Neural progenitor cell (in vitro differentiated cells): ENCODE results near the gene GLOD4. TPM values are rescaled to one million over a fixed set of nuclear protein-coding genes. Genes with fewer than 3 reads are reported as not detected.
"Not testable (repeated sequence)": the region's sequence is repeated elsewhere in the genome, so short reads cannot be mapped to it uniquely, and the experiment has no call there.

Experiments used
- DNase-seq: peaks from one replicate; pipeline ENCODE4 v3.0.0-alpha.2; 2016; ENCODE audit warnings: low spot score
- H2AFZ ChIP-seq: fragments of 200-600 bp; sonication (generic); replicated peaks from 2 replicates; pipeline ENCODE4 v1.6.1; 2016; ENCODE audit warnings: antibody characterized with exemption
- H3F3A ChIP-seq: fragments of 200-600 bp; sonication (generic); 2 replicates; pipeline ENCODE4 v1.6.1; 2016; ENCODE audit warnings: antibody characterized with exemption, low read depth
- H3K27ac ChIP-seq: fragments of 200-600 bp; sonication (generic); 2 replicates; pipeline ENCODE4 v1.5.1; 2016; ENCODE audit warnings: mild to moderate bottlenecking
- H3K27me3 ChIP-seq: fragments of 200-600 bp; sonication (generic); 2 replicates; pipeline ENCODE4 v1.6.1; 2016; ENCODE audit warnings: mild to moderate bottlenecking, moderate library complexity
- H3K36me3 ChIP-seq: fragments of 200-600 bp; sonication (generic); 2 replicates; pipeline ENCODE4 v1.5.1; 2016
- H3K4me1 ChIP-seq: fragments of 200-600 bp; sonication (generic); 2 replicates; pipeline ENCODE4 v1.6.1; 2016; ENCODE audit warnings: mixed run types
- H3K4me2 ChIP-seq: fragments of 200-600 bp; sonication (generic); 2 replicates; pipeline ENCODE4 v1.6.1; 2016
- H3K4me3 ChIP-seq: fragments of 200-600 bp; sonication (generic); 2 replicates; pipeline ENCODE4 v1.5.1; 2016
- H3K79me2 ChIP-seq: fragments of 200-600 bp; sonication (generic); 2 replicates; pipeline ENCODE4 v1.6.1; 2016; ENCODE audit warnings: low read depth
- H3K9ac ChIP-seq: fragments of 200-600 bp; sonication (generic); 2 replicates; pipeline ENCODE4 v1.6.1; 2016
- H3K9me3 ChIP-seq: fragments of 200-600 bp; sonication (generic); 2 replicates; pipeline ENCODE4 v1.5.1; 2016; ENCODE audit warnings: low read depth
- H4K20me1 ChIP-seq: fragments of 200-600 bp; sonication (generic); 2 replicates; pipeline ENCODE4 v1.6.1; 2016; ENCODE audit warnings: low read depth
- H3K27ac Mint-ChIP-seq: 3 replicates; pipeline ENCODE4 v1.8.0; 2021; ENCODE audit warnings: mixed read lengths
- H3K27me3 Mint-ChIP-seq: 2 replicates; pipeline ENCODE4 v1.8.0; 2022; ENCODE audit warnings: low read depth, mild to moderate bottlenecking, inconsistent platforms, moderate library complexity, mixed read lengths; ENCODE audit not compliant: insufficient read depth
- H3K36me3 Mint-ChIP-seq: 3 replicates; pipeline ENCODE4 v1.8.0; 2021; ENCODE audit warnings: mixed read lengths
- H3K4me1 Mint-ChIP-seq: 3 replicates; pipeline ENCODE4 v1.8.0; 2021; ENCODE audit warnings: mixed read lengths
- H3K4me3 Mint-ChIP-seq: 3 replicates; pipeline ENCODE4 v1.8.0; 2021; ENCODE audit warnings: mild to moderate bottlenecking, moderate library complexity, mixed read lengths
- H3K9me3 Mint-ChIP-seq: 3 replicates; pipeline ENCODE4 v1.8.0; 2020; ENCODE audit warnings: mixed read lengths
- CTCF ChIP-seq: fragments of 200-600 bp; sonication (generic); IDR thresholded peaks from 2 replicates; pipeline ENCODE4 v1.5.1; 2017; ENCODE audit warnings: antibody characterized with exemption, mild to moderate bottlenecking
- EZH2 ChIP-seq: fragments of 200-600 bp; sonication (generic); IDR thresholded peaks from 2 replicates; pipeline ENCODE4 v1.6.1; 2017; ENCODE audit warnings: antibody characterized with exemption, mild to moderate bottlenecking, moderate library complexity
- EZH2phosphoT487 ChIP-seq: fragments of 200-600 bp; sonication (generic); IDR thresholded peaks from 2 replicates; pipeline ENCODE4 v1.6.1; 2017; ENCODE audit warnings: antibody characterized with exemption
- total RNA-seq: library from RNA; depleted of rRNA; stranded (reverse); fragments of >200 nt; gene quantifications from 2 replicates; pipeline ENCODE4 v1.2.3, GENCODE V29; 2015; ENCODE audit warnings: low replicate concordance

GLOD4 gene
- total RNA-seq, 1 donor from 2014 or later: 309 TPM

GRCh38 chr17:791829-792228 lies 9.7 kb upstream of the GLOD4 start:
- Histone ChIP-seq H4K20me1 (no peaks in the 10 kb centered on the region), H3K4me3 (no peak overlapping the region), H2AFZ (no peak overlapping the region), H3K4me1 (peaks cover 6% of the 10 kb centered on the region), H3K36me3 (no peaks in the 10 kb centered on the region), H3K27me3 (no peaks in the 10 kb centered on the region), H3K27ac (no peak overlapping the region), H3K9ac (no peak overlapping the region), H3K9me3 (no peaks in the 10 kb centered on the region), H3F3A (peaks cover 12% of the 10 kb centered on the region), H3K4me2 (no peak overlapping the region), H3K79me2 (no peaks in the 10 kb centered on the region)
- peaks cover 28% of the 10 kb centered on the region for H3K4me1 Mint-ChIP-seq
- H3K27me3 Mint-ChIP-seq: peaks cover 8% of the 10 kb centered on the region
- peaks cover 23% of the 10 kb centered on the region for H3K36me3 Mint-ChIP-seq
- no peak overlapping the region for H3K4me3 Mint-ChIP-seq
- no peaks in the 10 kb centered on the region for H3K9me3 Mint-ChIP-seq
- DNase-seq: no peak
- no peak overlapping the region for H3K27ac Mint-ChIP-seq
- no peak for TF ChIP-seq CTCF
- no peak for TF ChIP-seq EZH2
- TF ChIP-seq EZH2phosphoT487: no peak

GRCh38 chr17:790874-791247 lies 8.8 kb upstream of the GLOD4 start:
- not testable (repeated sequence) for H2AFZ ChIP-seq, DNase-seq
- H3K36me3 Mint-ChIP-seq: peaks cover 20% of the 10 kb centered on the region

GRCh38 chr17:789931-790873 lies 8.1 kb upstream of the GLOD4 start:
- not testable (repeated sequence) for H3K4me3 ChIP-seq, DNase-seq
- peaks cover 20% of the 10 kb centered on the region for H3K36me3 Mint-ChIP-seq

More at GRCh38 chr17:790874-791247, 8.8 kb upstream of the GLOD4 start:
- peaks cover 28% of the 10 kb centered on the region for H3K4me1 Mint-ChIP-seq
- H3K4me3 Mint-ChIP-seq, H3K27me3 Mint-ChIP-seq, H3K4me2 ChIP-seq, H4K20me1 ChIP-seq, H3K4me1 ChIP-seq, H3K9me3 Mint-ChIP-seq, H3K27ac ChIP-seq, H3K9ac ChIP-seq, H3K27ac Mint-ChIP-seq, H3K9me3 ChIP-seq, H3K36me3 ChIP-seq, H3K27me3 ChIP-seq, H3K4me3 ChIP-seq, H3K79me2 ChIP-seq: not testable (repeated sequence)
- H3F3A ChIP-seq: peaks cover 12% of the 10 kb centered on the region

GRCh38 chr17:789160-789840 lies 7.2 kb upstream of the GLOD4 start:
- DNase-seq: no peak
- peaks cover 13% of the 10 kb centered on the region for H3K79me2 ChIP-seq
- no peak overlapping the region for H3K4me3 ChIP-seq
- H2AFZ ChIP-seq: no peak overlapping the region
- H3K36me3 ChIP-seq: no peaks in the 10 kb centered on the region
- peaks cover 5% of the 10 kb centered on the region for H3K27me3 Mint-ChIP-seq
- no peaks in the 10 kb centered on the region for H3K9me3 Mint-ChIP-seq
- peaks cover 13% of the 10 kb centered on the region for H3K4me1 Mint-ChIP-seq
- H3K4me3 Mint-ChIP-seq: no peak overlapping the region
- H4K20me1 ChIP-seq: no peaks in the 10 kb centered on the region
- H3K4me2 ChIP-seq: no peak overlapping the region
- peaks cover 5% of the 10 kb centered on the region for H3F3A ChIP-seq
- no peak overlapping the region for H3K27ac Mint-ChIP-seq
- peaks cover 16% of the 10 kb centered on the region for H3K36me3 Mint-ChIP-seq
- no peak overlapping the region for H3K27ac ChIP-seq
- H3K4me1 ChIP-seq: no peaks in the 10 kb centered on the region
- H3K27me3 ChIP-seq: no peaks in the 10 kb centered on the region
- H3K9me3 ChIP-seq: no peaks in the 10 kb centered on the region
- H3K9ac ChIP-seq: no peak overlapping the region
- TF ChIP-seq EZH2: no peak
- TF ChIP-seq EZH2phosphoT487: no peak
- no peak for TF ChIP-seq CTCF

More at GRCh38 chr17:789931-790873, 8.1 kb upstream of the GLOD4 start:
- not testable (repeated sequence) for H3K79me2 ChIP-seq, H3K9me3 Mint-ChIP-seq, H2AFZ ChIP-seq, H3F3A ChIP-seq, H3K27me3 ChIP-seq, H3K4me1 ChIP-seq, H3K4me2 ChIP-seq, H3K9ac ChIP-seq, H3K36me3 ChIP-seq, H3K27ac ChIP-seq, H4K20me1 ChIP-seq, H3K9me3 ChIP-seq, H3K27ac Mint-ChIP-seq, H3K27me3 Mint-ChIP-seq
- H3K4me1 Mint-ChIP-seq: peaks cover 22% of the 10 kb centered on the region
- H3K4me3 Mint-ChIP-seq: peak overlapping the region; percentile 55
